ENCODE data around the gene DCANP1. TPM values are rescaled to one million over a fixed set of nuclear protein-coding genes. Genes with fewer than 3 reads are reported as not detected.

DCANP1 gene
- total RNA-seq, 3 donors from 2014 or later (not counting 1 experiment from before 2014, with no cell fraction given): 0.07 TPM; not detected in 2

DNA sequence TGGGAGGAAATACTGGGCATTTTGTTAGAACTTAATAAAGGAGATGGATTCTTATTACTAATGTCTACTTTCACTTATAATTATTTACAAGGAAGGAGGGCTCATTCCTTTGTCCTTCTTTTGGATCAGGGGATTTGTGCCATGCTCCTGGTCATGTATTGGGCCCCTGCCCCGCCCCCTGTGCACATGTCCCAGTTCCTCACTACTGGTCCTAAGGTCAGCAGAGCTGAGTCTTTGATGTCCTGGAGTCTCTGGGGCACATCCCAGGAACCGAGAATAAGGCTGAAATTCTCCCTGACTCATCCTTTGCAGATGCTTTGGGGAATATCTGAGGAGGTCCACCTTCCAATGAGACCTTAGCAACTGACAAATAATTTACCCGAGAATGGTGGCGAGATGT lies 24.6 kb upstream of the DCANP1 start:
- Mint-ChIP-seq H3K27ac (no peak overlapping the region), H3K4me1 (no peaks in the 10 kb centered on the region), H3K27me3 (ENCODE audit: low read depth in 2 of 2) (peaks cover 19 to 26% of the 10 kb centered on the region in 2 donors), H3K4me3 (no peak overlapping the region), H3K9me3 (no peaks in the 10 kb centered on the region), H3K36me3 (no peaks in the 10 kb centered on the region)
- DNase-seq (no peak), ATAC-seq (no peak)
- intact Hi-C loops (cut with micrococcal nuclease): no loop called here
- H3K27me3 ChIP-seq (ENCODE audit: control insufficient read depth, insufficient read depth, low read length): no peaks in the 10 kb centered on the region
- WGBS (ENCODE audit: insufficient coverage): 79% methylated on average over 4 of the region's 4 CpGs
- no peaks in the 10 kb centered on the region for H3K9me3 ChIP-seq (ENCODE audit: control insufficient read depth, insufficient read depth, low read length)
- no peak overlapping the region for H3K27ac ChIP-seq (ENCODE audit: low read length)
- TF ChIP-seq, protein P1, sequence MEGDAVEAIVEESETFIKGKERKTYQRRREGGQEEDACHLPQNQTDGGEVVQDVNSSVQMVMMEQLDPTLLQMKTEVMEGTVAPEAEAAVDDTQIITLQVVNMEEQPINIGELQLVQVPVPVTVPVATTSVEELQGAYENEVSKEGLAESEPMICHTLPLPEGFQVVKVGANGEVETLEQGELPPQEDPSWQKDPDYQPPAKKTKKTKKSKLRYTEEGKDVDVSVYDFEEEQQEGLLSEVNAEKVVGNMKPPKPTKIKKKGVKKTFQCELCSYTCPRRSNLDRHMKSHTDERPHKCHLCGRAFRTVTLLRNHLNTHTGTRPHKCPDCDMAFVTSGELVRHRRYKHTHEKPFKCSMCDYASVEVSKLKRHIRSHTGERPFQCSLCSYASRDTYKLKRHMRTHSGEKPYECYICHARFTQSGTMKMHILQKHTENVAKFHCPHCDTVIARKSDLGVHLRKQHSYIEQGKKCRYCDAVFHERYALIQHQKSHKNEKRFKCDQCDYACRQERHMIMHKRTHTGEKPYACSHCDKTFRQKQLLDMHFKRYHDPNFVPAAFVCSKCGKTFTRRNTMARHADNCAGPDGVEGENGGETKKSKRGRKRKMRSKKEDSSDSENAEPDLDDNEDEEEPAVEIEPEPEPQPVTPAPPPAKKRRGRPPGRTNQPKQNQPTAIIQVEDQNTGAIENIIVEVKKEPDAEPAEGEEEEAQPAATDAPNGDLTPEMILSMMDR (IDR thresholded peaks at IDR 0.05): no peak
- no peak overlapping the region for H3K4me3 ChIP-seq (ENCODE audit: low read length)
- H3K36me3 ChIP-seq (ENCODE audit: control insufficient read depth, insufficient read depth, low read length): no peaks in the 10 kb centered on the region
- H3K4me1 ChIP-seq (ENCODE audit: control insufficient read depth, insufficient read depth, low read length): no peaks in the 10 kb centered on the region

DNA sequence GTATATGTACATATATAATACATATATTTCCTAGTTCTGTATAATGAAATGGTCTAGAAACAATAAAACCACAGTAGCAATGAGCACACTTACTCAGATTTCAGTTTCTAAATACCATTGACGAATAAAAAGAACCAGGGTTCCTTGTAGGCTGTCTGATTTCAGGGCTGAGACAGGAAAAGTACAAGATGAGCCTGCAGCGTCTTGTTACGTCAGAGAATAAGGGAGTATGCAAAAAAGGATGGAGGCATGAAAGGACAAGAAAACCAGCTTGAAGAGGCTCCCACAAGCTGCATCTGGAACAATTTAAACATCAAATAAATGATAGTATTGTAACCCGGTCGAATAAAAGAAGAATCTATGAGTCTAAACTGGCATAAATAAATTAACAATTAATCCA lies 22.8 kb upstream of the DCANP1 start:
- peaks cover 9% of the 10 kb centered on the region for H3K4me1 ChIP-seq (ENCODE audit: control insufficient read depth, insufficient read depth, low read length)
- intact Hi-C loops (cut with micrococcal nuclease): loop anchor here (5.0 kb wide), 1 partner anchor 97 kb away; no protein-coding TSS in a partner anchor
- WGBS (ENCODE audit: insufficient coverage): 89% methylated on average over 3 of the region's 5 CpGs
- no peaks in the 10 kb centered on the region for H3K36me3 Mint-ChIP-seq
- H3K27ac Mint-ChIP-seq: no peak overlapping the region
- no peak for DNase-seq
- ATAC-seq: no peak
- H3K9me3 Mint-ChIP-seq: no peaks in the 10 kb centered on the region
- H3K27me3 Mint-ChIP-seq (ENCODE audit: low read depth in 2 of 2): peaks cover 25 to 36% of the 10 kb centered on the region in 2 donors
- no peak overlapping the region for H3K4me3 ChIP-seq (ENCODE audit: low read length)
- H3K4me3 Mint-ChIP-seq: no peak overlapping the region
- no peaks in the 10 kb centered on the region for H3K36me3 ChIP-seq (ENCODE audit: control insufficient read depth, insufficient read depth, low read length)
- no peaks in the 10 kb centered on the region for H3K27me3 ChIP-seq (ENCODE audit: control insufficient read depth, insufficient read depth, low read length)
- H3K9me3 ChIP-seq (ENCODE audit: control insufficient read depth, insufficient read depth, low read length): no peaks in the 10 kb centered on the region
- TF ChIP-seq, protein P1 (IDR thresholded peaks at IDR 0.05): no peak
- H3K27ac ChIP-seq (ENCODE audit: low read length): no peak overlapping the region
- peaks cover 5 to 6% of the 10 kb centered on the region in 2 donors for H3K4me1 Mint-ChIP-seq

DNA sequence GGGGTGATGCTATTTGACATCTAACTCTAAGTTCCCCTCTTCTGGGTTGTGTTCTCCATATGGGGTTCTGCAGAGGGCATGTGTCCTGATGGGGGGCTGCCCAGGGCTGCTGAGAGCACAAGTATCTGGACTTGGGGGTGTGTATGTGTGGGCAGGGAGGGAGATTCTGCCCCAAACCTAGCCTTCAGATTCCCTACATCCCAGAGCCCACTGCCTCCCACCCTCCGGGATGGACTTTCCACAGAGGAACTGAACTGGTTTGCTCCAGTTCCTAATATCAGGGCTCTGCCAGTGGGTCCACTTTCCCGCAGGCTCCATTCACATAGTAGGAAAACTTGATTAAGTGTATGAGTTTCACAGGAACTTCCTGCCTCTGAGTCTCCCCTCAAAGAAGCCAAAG lies 21.4 kb upstream of the DCANP1 start:
- no peak for ATAC-seq
- H3K4me3 Mint-ChIP-seq: no peak overlapping the region
- H3K9me3 Mint-ChIP-seq: no peaks in the 10 kb centered on the region
- DNase-seq: no peak
- TF ChIP-seq, protein P1 (IDR thresholded peaks at IDR 0.05): no peak
- intact Hi-C loops (cut with micrococcal nuclease): loop anchor here (5.0 kb wide), 1 partner anchor 99 kb away; no protein-coding TSS in a partner anchor
- Histone ChIP-seq H3K36me3 (ENCODE audit: control insufficient read depth, insufficient read depth, low read length) (no peaks in the 10 kb centered on the region), H3K4me1 (ENCODE audit: control insufficient read depth, insufficient read depth, low read length) (peaks cover 9% of the 10 kb centered on the region), H3K27me3 (ENCODE audit: control insufficient read depth, insufficient read depth, low read length) (no peaks in the 10 kb centered on the region), H3K4me3 (ENCODE audit: low read length) (no peak overlapping the region), H3K27ac (ENCODE audit: low read length) (no peak overlapping the region), H3K9me3 (ENCODE audit: control insufficient read depth, insufficient read depth, low read length) (no peaks in the 10 kb centered on the region)
- peaks cover 5 to 6% of the 10 kb centered on the region in 2 donors for H3K4me1 Mint-ChIP-seq
- H3K27ac Mint-ChIP-seq: no peak overlapping the region
- peaks cover 27 to 41% of the 10 kb centered on the region in 2 donors for H3K27me3 Mint-ChIP-seq (ENCODE audit: low read depth in 2 of 2)
- 92% methylated on average over 2 of the region's 2 CpGs for WGBS (ENCODE audit: insufficient coverage)
- no peaks in the 10 kb centered on the region for H3K36me3 Mint-ChIP-seq

DNA sequence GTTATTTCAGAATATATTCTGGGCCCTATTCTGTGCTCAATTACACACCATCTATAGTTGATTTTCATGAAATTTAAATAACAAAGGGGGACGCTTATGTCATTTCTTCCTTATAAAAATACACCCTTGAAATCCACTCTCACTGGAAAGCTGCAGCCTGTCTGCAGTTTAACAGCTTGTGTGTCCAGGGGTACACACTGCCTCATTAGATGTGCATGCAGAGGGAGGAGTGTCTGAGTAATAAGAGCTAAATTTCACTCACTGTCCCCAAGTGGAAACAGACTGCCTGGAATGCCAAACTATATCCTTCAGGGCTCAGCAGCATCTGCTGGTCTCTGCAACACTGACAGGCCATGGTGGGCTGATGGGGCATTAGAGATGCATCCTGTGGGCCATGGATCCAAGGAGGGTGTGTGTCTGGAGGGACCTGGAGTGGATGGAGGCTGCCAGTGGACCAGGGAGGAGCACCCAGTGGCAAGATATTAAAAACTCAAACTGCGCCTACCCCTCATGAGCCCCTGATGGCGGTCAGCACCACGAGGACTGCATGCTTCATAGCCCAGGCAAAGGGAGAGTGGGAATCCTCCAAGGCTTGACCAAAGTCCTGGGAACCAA lies 20.8 kb upstream of the DCANP1 start:
- Mint-ChIP-seq H3K27me3 (ENCODE audit: low read depth in 2 of 2) (peaks cover 29 to 41% of the 10 kb centered on the region in 2 donors), H3K36me3 (no peaks in the 10 kb centered on the region), H3K4me3 (no peak overlapping the region), H3K4me1 (peaks cover 5 to 6% of the 10 kb centered on the region in 2 donors), H3K9me3 (no peaks in the 10 kb centered on the region), H3K27ac (no peak overlapping the region)
- H3K27ac ChIP-seq (ENCODE audit: low read length): no peak overlapping the region
- no peaks in the 10 kb centered on the region for H3K27me3 ChIP-seq (ENCODE audit: control insufficient read depth, insufficient read depth, low read length)
- H3K36me3 ChIP-seq (ENCODE audit: control insufficient read depth, insufficient read depth, low read length): no peaks in the 10 kb centered on the region
- H3K9me3 ChIP-seq (ENCODE audit: control insufficient read depth, insufficient read depth, low read length): no peaks in the 10 kb centered on the region
- no peak for ATAC-seq
- 91% methylated on average over 4 of the region's 4 CpGs for WGBS (ENCODE audit: insufficient coverage)
- intact Hi-C loops (cut with micrococcal nuclease): loop anchor here (5.0 kb wide), 1 partner anchor 99 kb away; no protein-coding TSS in a partner anchor
- peaks cover 9% of the 10 kb centered on the region for H3K4me1 ChIP-seq (ENCODE audit: control insufficient read depth, insufficient read depth, low read length)
- H3K4me3 ChIP-seq (ENCODE audit: low read length): no peak overlapping the region
- no peak for DNase-seq
- TF ChIP-seq, protein P1 (IDR thresholded peaks at IDR 0.05): no peak

All from natural killer cell (primary cell).